ENCODE results near the gene KRT26. TPM values are rescaled to one million over a fixed set of nuclear protein-coding genes. Genes with fewer than 3 reads are reported as not detected.

The KRT26 gene
- total and polyA plus RNA-seq, 9 donors, result not detected

DNA sequence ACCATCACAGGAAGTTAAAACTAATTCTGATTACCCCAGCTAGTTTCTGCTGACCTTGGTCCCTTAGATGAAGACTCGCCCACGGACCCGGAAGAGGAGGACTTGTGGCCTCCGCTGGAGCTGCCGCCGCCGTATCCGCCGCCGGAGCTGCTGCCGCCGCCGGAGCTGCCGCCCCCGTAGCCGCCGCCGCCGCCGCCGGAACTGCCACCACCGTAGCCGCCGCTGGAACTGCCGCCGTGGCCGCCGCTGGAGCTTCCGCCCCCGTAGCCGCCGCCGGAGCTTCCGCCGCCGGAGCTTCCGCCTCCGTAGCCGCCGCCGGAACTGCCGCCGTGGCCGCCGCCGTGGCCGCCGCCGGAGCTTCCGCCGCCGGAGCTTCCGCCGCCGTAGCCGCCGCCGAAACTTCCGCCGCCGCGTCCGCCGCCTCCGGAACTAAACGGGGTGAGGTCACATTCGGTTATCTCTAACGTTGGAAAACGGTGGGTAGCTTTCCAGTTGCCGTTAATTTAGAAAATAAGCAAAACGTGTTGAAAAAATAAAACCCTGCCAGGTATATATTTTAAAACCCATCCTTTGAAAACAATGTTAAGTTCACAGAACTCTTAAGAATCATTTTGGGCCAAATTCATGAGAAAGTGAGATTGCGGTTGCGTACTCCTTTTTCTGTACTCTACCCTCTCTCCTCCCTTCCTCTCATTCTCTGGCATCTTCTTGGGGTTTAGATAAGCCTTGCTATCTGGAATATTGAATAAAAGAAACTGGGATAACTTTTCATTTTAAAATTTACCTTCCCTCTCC lies 46.9 kb upstream of the KRT26 start:
- intact Hi-C loops (cut with DNase I), result no loop called here
- TF ChIP-seq, protein P1, sequence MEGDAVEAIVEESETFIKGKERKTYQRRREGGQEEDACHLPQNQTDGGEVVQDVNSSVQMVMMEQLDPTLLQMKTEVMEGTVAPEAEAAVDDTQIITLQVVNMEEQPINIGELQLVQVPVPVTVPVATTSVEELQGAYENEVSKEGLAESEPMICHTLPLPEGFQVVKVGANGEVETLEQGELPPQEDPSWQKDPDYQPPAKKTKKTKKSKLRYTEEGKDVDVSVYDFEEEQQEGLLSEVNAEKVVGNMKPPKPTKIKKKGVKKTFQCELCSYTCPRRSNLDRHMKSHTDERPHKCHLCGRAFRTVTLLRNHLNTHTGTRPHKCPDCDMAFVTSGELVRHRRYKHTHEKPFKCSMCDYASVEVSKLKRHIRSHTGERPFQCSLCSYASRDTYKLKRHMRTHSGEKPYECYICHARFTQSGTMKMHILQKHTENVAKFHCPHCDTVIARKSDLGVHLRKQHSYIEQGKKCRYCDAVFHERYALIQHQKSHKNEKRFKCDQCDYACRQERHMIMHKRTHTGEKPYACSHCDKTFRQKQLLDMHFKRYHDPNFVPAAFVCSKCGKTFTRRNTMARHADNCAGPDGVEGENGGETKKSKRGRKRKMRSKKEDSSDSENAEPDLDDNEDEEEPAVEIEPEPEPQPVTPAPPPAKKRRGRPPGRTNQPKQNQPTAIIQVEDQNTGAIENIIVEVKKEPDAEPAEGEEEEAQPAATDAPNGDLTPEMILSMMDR (IDR thresholded peaks at IDR 0.05), result no peak
- TF ChIP-seq POLR2A (IDR thresholded peaks at IDR 0.05), result peak; percentile 66
- DNase-seq, result peak; percentile 76 to 89 (median 77)

DNA sequence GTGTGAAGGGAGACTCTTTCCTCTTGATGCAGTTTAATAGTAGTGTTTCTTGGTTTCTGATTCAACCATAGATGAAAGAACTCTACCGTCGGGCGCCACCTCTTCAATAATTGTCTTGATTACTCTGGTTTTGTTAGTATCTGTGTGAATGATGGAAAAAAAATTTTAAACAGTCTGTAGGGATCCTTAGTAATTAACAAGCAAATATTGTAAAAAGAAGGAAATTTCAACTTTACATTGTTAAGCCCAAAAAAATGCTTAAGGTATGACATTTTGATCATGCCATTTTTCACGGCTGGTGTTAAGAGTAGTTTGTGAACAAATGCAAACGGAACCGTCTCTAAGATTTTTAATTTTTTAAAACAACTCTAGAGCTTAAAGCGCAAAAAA lies 46.3 kb upstream of the KRT26 start:
- Histone ChIP-seq H3K36me3 (no peaks in the 10 kb centered on the region), H3K27me3 (no peaks in the 10 kb centered on the region), H3K4me3 (peak overlapping the region; percentile 53), H3K27ac (peak overlapping the region in 1 of 2 donors; percentile 80), H3K9me3 (no peaks in the 10 kb centered on the region), H3K4me1 (ENCODE audit: insufficient read depth) (peaks cover 2% of the 10 kb centered on the region)
- no peak for DNase-seq
- intact Hi-C loops (cut with DNase I), result no loop called here
- 10 to 15% (median 11%) methylated on average over 7 of the region's 7 CpGs for WGBS, 3 donors
- TF ChIP-seq, protein P1 (IDR thresholded peaks at IDR 0.05), result no peak
- TF ChIP-seq POLR2A (IDR thresholded peaks at IDR 0.05) (no peak), EP300 (IDR thresholded peaks at IDR 0.05) (no peak)

More for the DNA sequence above, 46.9 kb upstream of the KRT26 start:
- Histone ChIP-seq H3K27me3 (no peaks in the 10 kb centered on the region), H3K9me3 (no peaks in the 10 kb centered on the region), H3K4me3 (peak overlapping the region; percentile 53), H3K36me3 (no peaks in the 10 kb centered on the region), H3K27ac (peak overlapping the region; percentile 37 to 80), H3K4me1 (ENCODE audit: insufficient read depth) (peaks cover 2% of the 10 kb centered on the region)
- 0 to 1% (median 0%) methylated on average over 54 to 73 of the region's 73 CpGs for WGBS, 3 donors

DNA sequence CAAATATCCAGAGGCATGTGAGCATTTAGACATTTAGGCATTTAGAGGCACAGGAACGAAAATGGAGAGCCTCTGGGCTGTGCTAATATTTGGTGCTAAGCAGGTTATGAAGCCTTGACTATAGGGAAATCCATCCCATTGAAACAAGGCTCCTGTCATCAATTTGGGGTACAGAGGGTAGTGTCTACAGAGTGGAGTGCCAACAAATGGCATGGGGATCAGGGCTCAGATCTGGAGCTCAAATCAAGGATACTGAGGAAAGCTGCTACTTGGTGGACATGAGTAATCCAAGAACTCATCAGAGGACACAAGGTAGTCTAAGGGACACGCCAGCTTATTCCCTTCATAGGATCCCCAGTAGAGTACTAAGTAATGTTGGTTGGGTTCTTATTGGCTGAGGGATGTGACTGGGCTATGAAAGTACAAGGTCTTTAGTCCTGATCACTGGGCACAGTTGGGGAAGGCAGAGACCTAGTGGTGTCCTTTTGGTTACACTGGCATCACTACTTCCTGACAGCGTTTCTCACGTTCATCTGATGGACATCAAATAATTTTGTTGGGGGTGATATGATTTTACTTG lies 45.2 kb upstream of the KRT26 start:
- TF ChIP-seq, protein P1 (IDR thresholded peaks at IDR 0.05), result no peak
- TF ChIP-seq EP300 (IDR thresholded peaks at IDR 0.05), result no peak
- TF ChIP-seq POLR2A (IDR thresholded peaks at IDR 0.05), result no peak
- no peak overlapping the region for H3K27ac ChIP-seq
- 96% methylated on average over 4 of the region's 4 CpGs for WGBS, 3 donors
- H3K27me3 ChIP-seq, result no peaks in the 10 kb centered on the region
- no peaks in the 10 kb centered on the region for H3K9me3 ChIP-seq
- H3K4me3 ChIP-seq, result no peak overlapping the region
- no peaks in the 10 kb centered on the region for H3K36me3 ChIP-seq
- no peak for DNase-seq
- H3K4me1 ChIP-seq (ENCODE audit: insufficient read depth), result peaks cover 2% of the 10 kb centered on the region
- intact Hi-C loops (cut with DNase I), result no loop called here

DNA sequence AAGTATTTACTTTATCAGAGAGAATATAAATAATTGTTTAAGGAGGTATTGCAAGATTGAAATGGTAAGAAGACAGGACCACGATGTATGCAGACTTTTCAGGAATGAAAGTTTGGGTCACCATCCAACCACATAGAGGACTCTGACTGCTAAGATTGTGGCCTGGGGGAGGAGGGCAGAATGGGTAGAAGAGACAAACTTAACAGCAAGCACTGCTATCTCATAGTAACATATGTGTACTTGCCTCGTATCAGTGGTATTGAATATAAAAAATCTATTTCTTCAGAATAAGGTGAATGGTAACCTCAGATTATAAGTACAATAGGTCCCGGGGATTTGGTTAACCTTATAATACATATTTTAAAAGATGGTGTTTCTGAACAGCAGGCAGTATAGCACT lies 44.6 kb upstream of the KRT26 start:
- no peaks in the 10 kb centered on the region for H3K9me3 ChIP-seq
- intact Hi-C loops (cut with DNase I), result no loop called here
- no peak for DNase-seq
- H3K4me1 ChIP-seq (ENCODE audit: insufficient read depth), result peaks cover 2% of the 10 kb centered on the region
- no peak overlapping the region for H3K4me3 ChIP-seq
- TF ChIP-seq, protein P1 (IDR thresholded peaks at IDR 0.05), result no peak
- H3K27me3 ChIP-seq, result no peaks in the 10 kb centered on the region
- 87 to 93% (median 92%) methylated on average over 3 of the region's 3 CpGs for WGBS, 3 donors
- H3K27ac ChIP-seq, result no peak overlapping the region
- no peaks in the 10 kb centered on the region for H3K36me3 ChIP-seq

All from ovary (tissue), 9 donors.